Activated CD4-positive, alpha-beta T cell treated with anti-CD3 and anti-CD28 coated beads, Interleukin-2, amount 50 U/mL, for 16 hours (primary cell): ENCODE measurements around the gene NXT1.

Experiments
- DNase-seq: peaks from one replicate; pipeline ENCODE4 v3.0.0-alpha.2; 2020

NXT1 gene

GRCh38 chr20:23393996-23394775 lies 43.6 kb downstream of the NXT1 start:
- no peak for DNase-seq

GRCh38 chr20:23396950-23397627 lies 46.5 kb downstream of the NXT1 start:
- no peak for DNase-seq

- DNase-seq: peak; percentile 52
Measured at GRCh38 chr20:23397961-23398360, 47.4 kb downstream of the NXT1 start.

- DNase-seq: peak; percentile 88
Measured at GRCh38 chr20:23399568-23400241, 49.1 kb downstream of the NXT1 start.

- DNase-seq: no peak
Measured at GRCh38 chr20:23401051-23401450, 50.5 kb downstream of the NXT1 start.

- no peak for DNase-seq
Measured at GRCh38 chr20:23403751-23404150, 53.2 kb downstream of the NXT1 start.

- no peak for DNase-seq
Measured at GRCh38 chr20:23404196-23404595, 53.6 kb downstream of the NXT1 start.
